ENCODE results near the gene PLCB4.
"Not testable (repeated sequence)": the region's sequence is repeated elsewhere in the genome, so short reads cannot be mapped to it uniquely, and the experiment has no call there.

PLCB4 gene

GRCh38 chr20:9068841-9069663 is at the start of gene PLCB4:
TSS of gene PLCB4 (plus strand) at chr20:9069087. CDS start at chr20:9307815, 238,728 bp downstream.
- DNase-seq (ENCODE audit: low read depth), result no peak

GRCh38 chr20:9019833-9020232 is 49.1 kb upstream of the PLCB4 start:
- no peak for DNase-seq (ENCODE audit: low read depth)

- DNase-seq (ENCODE audit: low read depth), result no peak
Observed at GRCh38 chr20:9021216-9021615, 47.7 kb upstream of the PLCB4 start.

- DNase-seq (ENCODE audit: low read depth), result no peak
Observed at GRCh38 chr20:9021699-9022098, 47.2 kb upstream of the PLCB4 start.

- no peak for DNase-seq (ENCODE audit: low read depth)
Observed at GRCh38 chr20:9022376-9022775, 46.5 kb upstream of the PLCB4 start.

GRCh38 chr20:9024606-9025005 is 44.3 kb upstream of the PLCB4 start:
- DNase-seq (ENCODE audit: low read depth), result no peak

- DNase-seq (ENCODE audit: low read depth), result no peak
Observed at GRCh38 chr20:9025011-9025410, 43.9 kb upstream of the PLCB4 start.

GRCh38 chr20:9025643-9026042 is 43.2 kb upstream of the PLCB4 start:
- peak; percentile 44 for DNase-seq (ENCODE audit: low read depth)

- DNase-seq (ENCODE audit: low read depth), result no peak
Observed at GRCh38 chr20:9027626-9028025, 41.3 kb upstream of the PLCB4 start.

- no peak for DNase-seq (ENCODE audit: low read depth)
Observed at GRCh38 chr20:9028419-9028818, 40.5 kb upstream of the PLCB4 start.

GRCh38 chr20:9031991-9032390 is 36.9 kb upstream of the PLCB4 start:
- DNase-seq (ENCODE audit: low read depth), result no peak

- no peak for DNase-seq (ENCODE audit: low read depth)
Observed at GRCh38 chr20:9032758-9033157, 36.1 kb upstream of the PLCB4 start.

GRCh38 chr20:9035126-9035525 is 33.8 kb upstream of the PLCB4 start:
- DNase-seq (ENCODE audit: low read depth), result peak; percentile 85

GRCh38 chr20:9036593-9036992 is 32.3 kb upstream of the PLCB4 start:
- DNase-seq (ENCODE audit: low read depth), result no peak

GRCh38 chr20:9038791-9039535 is 29.9 kb upstream of the PLCB4 start:
- peak; percentile 77 for DNase-seq (ENCODE audit: low read depth)

- DNase-seq (ENCODE audit: low read depth), result no peak
Observed at GRCh38 chr20:9040863-9041524, 27.9 kb upstream of the PLCB4 start.

GRCh38 chr20:9043364-9043763 is 25.5 kb upstream of the PLCB4 start:
- no peak for DNase-seq (ENCODE audit: low read depth)

- DNase-seq (ENCODE audit: low read depth), result not testable (repeated sequence)
Observed at GRCh38 chr20:9047928-9048327, 21.0 kb upstream of the PLCB4 start.

GRCh38 chr20:9051508-9051907 is 17.4 kb upstream of the PLCB4 start:
- DNase-seq (ENCODE audit: low read depth), result peak; percentile 94

- no peak for DNase-seq (ENCODE audit: low read depth)
Observed at GRCh38 chr20:9052136-9052535, 16.8 kb upstream of the PLCB4 start.

GRCh38 chr20:9053108-9053507 is 15.8 kb upstream of the PLCB4 start:
- no peak for DNase-seq (ENCODE audit: low read depth)

GRCh38 chr20:9054176-9054575 is 14.7 kb upstream of the PLCB4 start:
- peak; percentile 74 for DNase-seq (ENCODE audit: low read depth)

GRCh38 chr20:9059931-9060330 is 9.0 kb upstream of the PLCB4 start:
- no peak for DNase-seq (ENCODE audit: low read depth)
